HTR-8/SVneo (cell line): ENCODE measurements around the gene ZNF407.

ENCODE experiments used
- DNase-seq: peaks from one replicate; pipeline ENCODE4 v3.0.0; 2011; ENCODE audit warnings: low spot score, mixed read lengths; ENCODE audit not compliant: insufficient read length
- FAIRE-seq: peaks from 2 replicates; lab custom pipeline; 2011; peaks lifted over from hg19 to GRCh38; lab: Jason Lieb, UNC

ZNF407 gene

DNA sequence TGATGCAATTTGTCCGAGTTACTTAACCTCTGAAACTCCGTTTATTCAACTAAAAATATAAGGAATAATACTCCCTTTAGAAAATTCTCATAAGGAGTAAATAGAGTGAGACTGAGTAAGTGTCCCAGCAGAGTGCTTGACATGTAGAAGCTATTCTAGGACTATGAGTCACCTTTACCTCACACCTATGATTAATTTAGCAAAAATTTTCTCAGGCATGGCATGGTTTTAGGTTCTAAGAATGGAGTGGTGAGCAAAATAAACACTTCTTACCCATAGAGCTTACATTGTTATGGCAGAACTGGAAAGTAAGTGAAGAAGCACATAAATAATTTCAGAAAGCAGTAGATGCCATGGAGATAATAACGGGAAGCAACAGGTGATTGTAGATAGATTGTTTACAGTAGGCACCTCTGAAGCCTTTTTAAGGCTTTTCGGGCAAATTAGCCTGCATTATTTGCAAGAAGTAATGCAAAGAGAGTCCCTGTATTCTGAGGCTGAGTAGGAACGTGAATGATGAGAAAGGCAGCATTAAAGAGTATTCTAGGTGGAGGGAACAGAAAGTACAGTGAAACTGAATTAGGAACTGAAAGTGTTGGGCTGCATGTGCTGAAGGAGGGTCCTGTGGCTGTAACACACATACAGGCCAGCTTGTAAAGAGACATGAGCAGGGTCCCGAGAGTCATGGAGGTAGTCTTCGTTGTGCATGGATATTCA is 209.2 kb downstream of the ZNF407 start:
- FAIRE-seq (no peak), DNase-seq (peak; percentile 21)

DNA sequence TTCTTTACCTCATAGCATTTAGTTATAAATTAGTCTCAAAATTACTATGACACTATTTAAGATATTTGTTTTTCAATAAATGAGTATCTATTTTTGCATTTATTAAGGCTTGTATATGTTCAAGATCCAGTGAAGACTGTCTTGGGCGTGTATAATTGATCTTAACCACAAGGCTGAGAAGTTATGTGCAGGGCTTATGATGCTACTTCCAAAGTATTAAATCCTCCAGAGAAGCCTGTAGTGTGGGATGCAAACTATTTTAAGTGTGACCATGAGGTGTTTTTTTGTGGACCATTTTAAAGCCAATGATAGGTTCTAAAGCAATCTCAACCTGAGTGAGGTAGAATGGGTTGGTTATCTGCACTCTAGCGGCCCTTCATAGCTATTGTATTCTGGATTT is 219.9 kb downstream of the ZNF407 start:
- no peak for FAIRE-seq
- DNase-seq = no peak

DNA sequence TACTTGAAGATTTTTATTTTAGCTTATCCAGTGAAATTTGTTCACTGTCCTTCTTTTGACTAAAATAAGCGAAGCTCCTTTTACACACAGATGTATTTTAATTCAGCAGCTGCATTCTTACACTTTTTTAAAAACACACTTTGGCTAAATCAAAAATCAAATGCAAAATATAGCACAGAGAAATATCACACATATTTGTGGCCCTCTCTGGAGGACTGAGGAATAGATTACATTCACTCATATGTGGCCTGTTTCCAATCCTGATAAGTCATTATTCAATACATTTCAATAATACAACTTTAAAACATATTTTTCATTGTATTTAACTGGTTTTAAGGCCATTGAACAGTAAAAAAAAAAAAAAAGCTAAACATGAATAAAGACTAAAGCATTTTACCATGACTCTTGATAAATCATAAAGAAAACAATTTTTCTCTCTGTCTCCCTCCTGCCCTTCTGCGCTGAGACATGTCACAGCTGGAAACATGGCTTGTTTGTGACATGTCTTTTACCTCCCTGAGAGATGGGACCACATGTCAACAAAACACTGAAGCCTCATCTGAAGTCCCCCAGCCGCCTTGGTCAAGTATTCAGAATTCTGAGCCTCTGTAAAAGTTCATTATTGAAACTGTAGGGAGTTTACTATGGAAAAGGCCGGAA is 221.0 kb downstream of the ZNF407 start:
- no peak for FAIRE-seq
- no peak for DNase-seq

DNA sequence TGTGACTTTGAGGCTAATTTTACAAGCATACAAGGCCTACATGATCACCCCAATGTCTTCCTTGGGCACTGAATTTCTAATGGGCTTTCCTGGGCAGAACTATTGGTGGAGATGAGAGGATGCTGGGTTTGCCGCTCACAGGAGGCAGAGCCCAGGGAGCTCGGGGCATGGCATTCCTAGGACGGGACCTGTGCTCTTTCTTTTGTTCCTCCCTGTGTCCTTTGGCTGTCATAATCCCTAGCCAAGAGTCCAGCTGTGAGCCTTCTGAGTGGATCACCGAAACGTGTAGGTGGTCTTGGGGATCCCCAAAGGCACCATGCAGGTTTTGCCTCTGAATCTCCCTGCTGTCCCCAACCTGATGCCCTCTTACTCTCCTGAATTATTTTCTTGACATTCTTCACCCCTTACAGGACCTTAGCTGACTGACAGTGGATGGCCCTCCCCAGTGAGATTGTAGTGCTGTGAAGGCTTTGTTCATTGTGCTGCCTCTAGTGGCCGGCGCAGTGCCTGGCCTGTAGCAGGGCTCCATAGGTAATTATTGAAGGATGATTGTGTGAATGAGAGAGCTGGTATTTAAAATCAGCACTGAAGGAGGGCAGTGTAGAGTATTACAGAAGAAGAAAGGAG is 221.9 kb downstream of the ZNF407 start:
- FAIRE-seq (no peak), DNase-seq (no peak)

DNA sequence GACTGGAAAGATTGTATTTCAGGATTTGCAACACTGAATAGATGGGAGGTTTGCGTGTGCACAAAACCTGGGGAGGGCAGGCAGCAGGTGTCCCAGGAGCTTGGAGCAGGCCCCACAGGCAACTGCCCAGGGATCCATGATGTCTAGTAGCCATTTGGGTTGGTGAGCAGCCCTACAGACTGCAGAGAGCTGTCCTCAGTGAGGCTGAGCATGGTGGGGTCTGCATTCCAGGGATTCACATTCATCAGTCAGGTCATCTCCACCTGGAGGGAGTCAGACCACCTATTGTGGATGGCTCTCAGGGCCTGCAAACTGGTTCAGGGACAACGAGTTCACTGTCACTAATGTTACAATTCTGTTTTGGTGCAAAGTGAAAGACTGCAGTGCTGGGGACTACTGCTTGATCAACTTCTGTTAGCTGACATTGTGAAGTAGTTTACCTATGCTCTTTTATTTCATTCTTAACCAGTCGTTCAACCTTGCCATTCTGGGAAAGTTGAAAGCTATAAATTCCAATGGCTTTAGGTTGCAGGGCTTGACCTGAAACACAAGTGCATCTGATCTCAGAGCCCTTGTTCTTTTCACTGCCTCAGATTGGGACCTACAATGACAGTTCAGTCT is 222.6 kb downstream of the ZNF407 start:
- no peak for FAIRE-seq
- DNase-seq = no peak

- DNase-seq = no peak
- no peak for FAIRE-seq
Measured at GRCh38 chr18:74825460-74825859, 227.8 kb downstream of the ZNF407 start.

DNA sequence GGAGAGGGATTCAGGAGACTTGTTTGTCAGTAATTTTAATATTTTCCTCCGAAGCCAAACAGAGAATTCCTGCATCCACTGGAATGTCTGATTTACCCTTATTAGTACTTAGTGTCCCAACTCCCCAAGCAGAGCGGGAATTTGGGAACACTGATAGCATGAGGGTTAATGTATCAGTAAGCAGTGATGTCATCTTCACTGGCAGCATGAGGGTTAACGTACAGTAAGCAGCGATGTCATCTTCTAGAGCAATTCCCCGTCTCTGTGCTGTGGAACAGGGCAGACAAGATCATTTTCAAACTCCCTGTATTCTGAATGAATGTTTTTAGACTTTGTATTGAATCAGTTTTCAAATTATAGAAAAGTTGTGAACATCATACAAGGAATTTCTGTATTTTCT is 228.9 kb downstream of the ZNF407 start:
- DNase-seq (no peak), FAIRE-seq (no peak)

DNA sequence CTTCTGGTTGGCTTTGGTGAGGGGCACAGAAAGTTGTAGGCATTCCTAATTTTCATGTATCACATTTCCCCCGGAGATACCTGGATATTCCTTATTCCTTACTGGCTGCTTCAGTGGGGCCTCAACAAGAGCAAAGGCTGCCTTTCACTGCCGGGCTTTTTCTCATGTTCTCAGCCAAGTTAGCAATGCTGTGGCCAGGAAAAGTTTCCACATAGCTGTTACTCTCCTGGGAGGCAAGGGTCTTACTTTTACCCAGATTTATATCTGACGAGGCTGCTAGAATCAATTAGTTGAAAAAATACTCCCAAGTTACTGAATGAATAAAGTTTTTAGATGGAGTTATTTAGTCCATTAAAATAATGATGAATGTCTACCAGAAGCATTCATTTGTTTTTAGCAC is 230.5 kb downstream of the ZNF407 start:
- FAIRE-seq = no peak
- no peak for DNase-seq

GRCh38 chr18:74831571-74832250 is 234.0 kb downstream of the ZNF407 start:
- DNase-seq (no peak), FAIRE-seq (no peak)

GRCh38 chr18:74832381-74832780 is 234.7 kb downstream of the ZNF407 start:
- DNase-seq (no peak), FAIRE-seq (no peak)

DNA sequence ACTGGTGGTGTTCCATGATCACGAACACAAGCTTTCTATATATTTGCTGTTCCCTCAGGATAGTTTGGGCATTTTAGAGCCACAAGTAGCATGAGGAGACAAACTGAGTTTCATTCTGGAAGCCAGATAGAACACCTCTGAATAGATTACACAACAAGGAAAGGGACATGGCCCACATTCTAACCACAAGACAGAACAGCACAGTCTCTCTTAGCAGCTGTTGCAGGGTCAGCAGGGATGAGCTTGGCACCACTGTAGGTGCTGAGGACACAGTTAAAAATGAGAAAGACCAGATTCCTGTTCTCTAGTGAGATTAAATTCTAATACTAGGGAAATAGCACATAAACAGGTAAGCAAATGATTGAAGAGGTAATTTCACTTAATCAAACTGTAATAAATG is 235.3 kb downstream of the ZNF407 start:
- DNase-seq (no peak), FAIRE-seq (no peak)

GRCh38 chr18:74834424-74835309 is 237.0 kb downstream of the ZNF407 start:
- DNase-seq = no peak
- FAIRE-seq = no peak

DNA sequence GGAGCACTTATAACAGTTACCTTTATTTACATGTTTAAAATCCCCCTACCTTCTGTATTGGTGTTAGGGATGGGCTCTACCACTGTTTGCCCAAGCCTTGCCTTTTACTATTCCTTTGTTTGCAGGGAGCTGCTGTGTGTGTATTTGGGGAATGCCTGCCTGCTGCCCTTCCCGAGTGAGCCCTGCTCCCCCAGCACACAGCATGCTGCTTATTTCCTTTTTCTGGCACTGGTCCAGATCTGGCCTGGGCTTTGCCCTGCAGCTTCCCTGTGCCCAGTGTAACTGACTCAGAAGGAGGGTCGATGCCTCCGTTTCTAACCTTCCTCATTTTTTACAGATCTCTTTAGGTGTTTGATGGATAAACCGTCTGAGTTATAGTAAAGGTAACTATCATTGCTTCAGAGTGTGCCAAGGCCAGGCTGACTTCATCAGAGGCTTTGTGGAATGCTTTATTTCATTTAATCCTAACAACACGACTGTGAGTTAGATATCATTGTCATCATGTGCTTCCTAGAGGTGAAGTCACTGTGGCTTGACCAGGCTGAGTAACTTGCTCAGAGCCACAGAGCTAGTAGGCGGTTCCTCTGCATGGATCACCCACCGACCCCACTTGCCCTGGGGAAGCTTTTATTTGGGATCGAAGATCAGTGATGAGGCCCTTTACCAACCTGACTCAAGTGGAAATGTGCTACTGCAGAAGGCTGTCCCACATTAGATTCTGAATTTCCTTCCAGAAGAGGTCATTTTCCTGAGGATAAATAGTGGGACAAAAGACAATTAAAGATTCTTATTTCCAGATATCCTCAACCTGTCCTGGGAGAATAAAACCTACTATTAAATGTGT is 238.8 kb downstream of the ZNF407 start:
- FAIRE-seq = no peak
- no peak for DNase-seq

DNA sequence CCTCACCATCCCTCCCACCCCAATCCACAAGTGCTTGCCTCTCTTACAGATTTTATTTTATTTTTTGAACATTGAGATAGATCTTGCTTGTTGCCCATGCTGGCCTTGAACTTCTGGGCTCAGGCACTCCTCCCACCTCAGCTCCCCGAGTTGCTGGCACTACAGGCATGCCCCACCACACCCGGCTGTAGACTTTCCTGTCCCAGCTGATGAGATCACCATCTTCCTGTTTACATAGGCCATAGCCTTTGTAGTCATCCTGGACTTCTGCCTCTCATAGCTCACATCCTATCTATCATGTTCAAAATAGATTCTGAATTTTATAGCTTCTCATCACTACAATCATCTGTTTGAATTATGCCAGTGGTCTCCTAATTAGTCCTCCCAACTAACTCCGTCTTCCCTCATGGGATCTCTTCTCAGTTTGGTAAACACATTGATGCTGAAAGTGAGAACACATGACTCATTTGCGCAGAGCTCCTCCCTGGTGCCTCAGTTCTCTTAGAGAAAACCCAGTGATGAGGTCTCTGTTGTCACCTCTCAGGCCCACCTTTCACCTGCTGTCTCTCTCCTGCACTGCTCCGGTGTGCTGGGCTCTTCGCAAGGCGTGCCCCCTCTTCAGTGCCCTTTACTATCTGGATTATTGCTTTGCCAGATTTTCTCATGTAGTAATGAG is 243.0 kb downstream of the ZNF407 start:
- FAIRE-seq (no peak), DNase-seq (no peak)

DNA sequence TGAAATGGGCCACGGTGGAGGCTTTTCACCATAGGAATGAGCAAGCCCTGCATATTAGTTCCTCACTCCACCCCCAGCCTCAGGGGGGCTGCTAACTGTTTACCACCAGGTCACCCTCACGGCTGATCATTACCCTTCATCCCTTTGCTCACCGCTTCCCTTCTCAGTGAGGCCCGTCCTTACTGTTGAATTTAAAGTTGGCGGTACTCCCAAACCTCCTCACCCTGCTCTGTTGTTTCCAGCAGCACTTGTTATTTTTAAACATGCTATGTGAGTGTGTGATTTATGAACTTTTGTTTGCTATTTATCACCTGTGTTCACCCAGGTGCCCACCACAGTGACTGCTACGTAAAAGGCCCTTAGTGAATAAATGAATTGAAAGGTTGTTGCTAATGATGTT is 243.6 kb downstream of the ZNF407 start:
- no peak for DNase-seq
- FAIRE-seq = no peak

GRCh38 chr18:74849301-74849700 is 251.6 kb downstream of the ZNF407 start:
- FAIRE-seq = no peak
- DNase-seq = no peak

GRCh38 chr18:74856434-74856833 is 258.8 kb downstream of the ZNF407 start:
- DNase-seq (no peak), FAIRE-seq (no peak)

- DNase-seq (no peak), FAIRE-seq (no peak)
Measured at GRCh38 chr18:74856928-74857327, 259.3 kb downstream of the ZNF407 start.
